Adipose tissue (tissue), 3 donors: ENCODE data around the gene TOX2. TPM values are rescaled to one million over a fixed set of nuclear protein-coding genes. Genes with fewer than 3 reads are reported as not detected.

Source experiments
- H3K27ac ChIP-seq: one replicate; pipeline ENCODE4 v1.5.1; 2013; ENCODE audit warnings: low read depth, low read length
- WGBS, 3 donors: extraction: QIAGEN DNeasy Blood & Tissue Kit; methylation state at CpG; one replicate each; pipeline ENCODE4 v1.1.7; 2013; 5-methylcytosine and 5-hydroxymethylcytosine counted together
- polyA plus RNA-seq, 3 donors: library from polyadenylated mRNA; stranded (reverse); fragments of 200-250 nt; gene quantifications; one replicate each; pipeline ENCODE4 v1.2.3, GENCODE V29; 2013
- donor health status: healthy with polysubstance abuse.
- donor health status: Bipolar disorder and iron deficiency.
- donor health status: healthy.

TOX2 gene
- polyA plus RNA-seq, 3 donors: 1.4 to 9.9 (median 2.3) TPM

- no peak overlapping the region for H3K27ac ChIP-seq
- 77 to 90% (median 87%) methylated on average over 6 of the region's 6 CpGs for WGBS, 3 donors
These were observed 197.8 kb downstream of the TOX2 start for GRCh38 chr20:44112456-44112855.

- WGBS, 3 donors: 71 to 88% (median 85%) methylated on average over 7 of the region's 7 CpGs
- H3K27ac ChIP-seq: no peak overlapping the region
These were observed 198.4 kb downstream of the TOX2 start for GRCh38 chr20:44112889-44113617.

- 59 to 76% (median 74%) methylated on average over 8 of the region's 8 CpGs for WGBS, 3 donors
- H3K27ac ChIP-seq: no peak overlapping the region
These were observed 199.1 kb downstream of the TOX2 start for GRCh38 chr20:44113618-44114376.

- 73 to 91% (median 90%) methylated on average over 7 of the region's 7 CpGs for WGBS, 3 donors
- no peak overlapping the region for H3K27ac ChIP-seq
These were observed 200.5 kb downstream of the TOX2 start for GRCh38 chr20:44115181-44115580.

GRCh38 chr20:44115762-44116644, 201.4 kb downstream of the TOX2 start:
- WGBS, 3 donors: 21 to 37% (median 36%) methylated on average over 57 to 76 of the region's 76 CpGs
- no peak overlapping the region for H3K27ac ChIP-seq

GRCh38 chr20:44117296-44118184, 202.9 kb downstream of the TOX2 start:
- 75 to 84% (median 80%) methylated on average over 8 of the region's 8 CpGs for WGBS, 3 donors
- no peak overlapping the region for H3K27ac ChIP-seq

- WGBS, 3 donors: 79 to 90% (median 90%) methylated on average over 9 of the region's 9 CpGs
- H3K27ac ChIP-seq: no peak overlapping the region
These were observed 203.8 kb downstream of the TOX2 start for GRCh38 chr20:44118185-44119033.

Other genes starting within 250 kb of the TOX2 start
- gene MYBL2, start 247.7 kb upstream of the TOX2 start, polyA plus RNA-seq: 1 to 10 TPM in 1 of 3 donors, under 1 TPM in 2; 0.39 to 5.5 (median 0.67) TPM
- not detected for gene GTSF1L, start 187.8 kb upstream of the TOX2 start, polyA plus RNA-seq